Naive B cell (primary cell): ENCODE results near the gene DMD. TPM values are rescaled to one million over a fixed set of nuclear protein-coding genes. Genes with fewer than 3 reads are reported as not detected.
"Not testable (repeated sequence)": the region's sequence is repeated elsewhere in the genome, so short reads cannot be mapped to it uniquely, and the experiment has no call there.

Source experiments
- ATAC-seq, 2 donors: fragments of 150-1000 bp; cut with Tn5 transposase; 2 replicates each; pipeline ENCODE4 v1.10.0; 2021; ENCODE audit warnings: low read depth in 2 of 2, mild to moderate bottlenecking in 2 of 2, moderate library complexity in 2 of 2
- DNase-seq: peaks from one replicate; pipeline ENCODE4 v3.0.0; 2022
- H3K27ac Mint-ChIP-seq, 6 donors: one replicate each; pipeline ENCODE4 v1.8.0; 2020 to 2022; ENCODE audit warnings: mild to moderate bottlenecking in 6 of 6, mixed read lengths in 6 of 6, moderate library complexity in 5 of 6, inconsistent platforms in 2 of 6
- H3K27me3 Mint-ChIP-seq, 3 donors: one replicate each; pipeline ENCODE4 v1.8.0; 2021 to 2022; ENCODE audit warnings: mixed read lengths in 3 of 3, mild to moderate bottlenecking in 1 of 3
- H3K36me3 Mint-ChIP-seq, 2 donors: one replicate each; pipeline ENCODE4 v1.8.0; 2020 to 2022; ENCODE audit warnings: mixed read lengths in 2 of 2, inconsistent platforms in 1 of 2, mild to moderate bottlenecking in 1 of 2
- H3K4me1 Mint-ChIP-seq, 3 donors: one replicate each; pipeline ENCODE4 v1.8.0; 2020 to 2022; ENCODE audit warnings: mixed read lengths in 3 of 3, inconsistent platforms in 1 of 3, mild to moderate bottlenecking in 1 of 3, moderate library complexity in 1 of 3
- H3K4me3 Mint-ChIP-seq, 8 donors: one replicate each; pipeline ENCODE4 v1.8.0; 2020 to 2022; ENCODE audit warnings: mild to moderate bottlenecking in 8 of 8, mixed read lengths in 8 of 8, moderate library complexity in 8 of 8, inconsistent platforms in 2 of 8
- H3K9me3 Mint-ChIP-seq, 7 donors: one replicate each; pipeline ENCODE4 v1.8.0; 2020 to 2022; ENCODE audit warnings: mixed read lengths in 7 of 7, mild to moderate bottlenecking in 5 of 7, inconsistent platforms in 2 of 7, moderate library complexity in 1 of 7
- polyA plus RNA-seq, 6 donors: library from polyadenylated mRNA; unstranded; fragments of 300-500 nt; fragmentation: Illumina TruSeq; gene quantifications; one replicate each; pipeline ENCODE4 v1.2.3, GENCODE V29; 2021; ENCODE audit warnings: low read depth in 6 of 6

Gene DMD
- polyA plus RNA-seq, 6 donors from 2014 or later, result 1.00 to 5.0 (median 1.9) TPM

- DNase-seq (no peak), ATAC-seq (no peak)
- no peaks in the 10 kb centered on the region for H3K36me3 Mint-ChIP-seq
- H3K27me3 Mint-ChIP-seq, result no peaks in the 10 kb centered on the region
- H3K27ac Mint-ChIP-seq, result no peak overlapping the region
- no peak overlapping the region for H3K4me3 Mint-ChIP-seq
- H3K9me3 Mint-ChIP-seq, result peaks cover 0 to 3% (median 0%) of the 10 kb centered on the region in 7 donors
- no peaks in the 10 kb centered on the region for H3K4me1 Mint-ChIP-seq
Observed at GRCh38 chrX:33188286-33188685, 23.1 kb downstream of the DMD start.

DNA sequence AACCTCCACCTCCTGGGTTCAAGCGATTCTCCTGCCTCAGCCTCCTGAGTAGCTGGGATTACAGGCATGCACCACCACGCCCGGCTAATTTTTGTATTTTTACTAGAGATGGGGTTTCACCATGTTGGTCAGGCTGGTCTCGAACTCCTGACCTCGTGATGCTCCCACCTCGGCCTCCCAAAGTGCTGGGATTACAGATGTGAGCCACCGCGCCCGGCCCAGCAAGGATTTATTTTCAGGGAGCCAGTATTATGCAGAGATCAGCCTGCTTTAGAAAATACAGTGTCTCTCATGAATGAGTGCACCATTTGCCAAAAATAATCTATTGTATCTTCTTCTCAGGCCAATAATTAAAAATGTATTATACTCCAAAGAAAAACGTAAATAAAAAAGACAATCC, 26.5 kb downstream of the DMD start:
- H3K27ac Mint-ChIP-seq, H3K36me3 Mint-ChIP-seq, H3K27me3 Mint-ChIP-seq, H3K4me3 Mint-ChIP-seq, DNase-seq, H3K4me1 Mint-ChIP-seq, H3K9me3 Mint-ChIP-seq, ATAC-seq: not testable (repeated sequence)

- Mint-ChIP-seq H3K27me3 (no peaks in the 10 kb centered on the region), H3K4me1 (no peaks in the 10 kb centered on the region), H3K27ac (no peak overlapping the region), H3K36me3 (no peaks in the 10 kb centered on the region), H3K4me3 (no peak overlapping the region), H3K9me3 (peaks cover 0 to 4% (median 1%) of the 10 kb centered on the region in 7 donors)
- no peak for ATAC-seq
- no peak for DNase-seq
Observed at GRCh38 chrX:33183361-33183760, 28.0 kb downstream of the DMD start.

DNA sequence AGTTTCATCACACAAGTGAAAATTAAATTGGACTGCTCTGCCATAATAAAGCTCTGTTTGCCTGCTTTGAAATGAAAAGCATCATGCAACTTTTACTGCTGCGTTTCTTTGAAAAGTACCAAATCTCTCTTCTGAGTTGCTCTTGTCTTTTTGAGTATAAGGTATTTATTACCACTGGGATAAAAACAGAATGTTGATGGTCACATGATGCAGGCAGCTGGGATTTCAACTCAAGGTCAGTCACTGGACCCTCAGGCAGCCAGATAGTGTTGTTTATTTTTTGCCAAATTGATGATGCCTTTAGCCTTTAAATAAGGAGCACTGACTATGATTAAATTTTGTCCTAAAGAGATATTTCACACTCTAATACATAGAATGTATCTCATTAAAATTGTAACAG, 32.7 kb downstream of the DMD start:
- Mint-ChIP-seq H3K4me1 (no peaks in the 10 kb centered on the region), H3K27ac (no peak overlapping the region), H3K4me3 (no peak overlapping the region), H3K27me3 (no peaks in the 10 kb centered on the region), H3K36me3 (no peaks in the 10 kb centered on the region), H3K9me3 (peaks cover 0 to 15% (median 4%) of the 10 kb centered on the region in 7 donors)
- DNase-seq, result no peak
- ATAC-seq, result no peak

- no peak for ATAC-seq
- Mint-ChIP-seq H3K9me3 (peaks cover 0 to 15% (median 4%) of the 10 kb centered on the region in 7 donors), H3K27ac (no peak overlapping the region), H3K4me3 (no peak overlapping the region), H3K36me3 (no peaks in the 10 kb centered on the region), H3K27me3 (no peaks in the 10 kb centered on the region), H3K4me1 (no peaks in the 10 kb centered on the region)
- DNase-seq, result no peak
Observed at GRCh38 chrX:33178218-33178617, 33.1 kb downstream of the DMD start.

DNA sequence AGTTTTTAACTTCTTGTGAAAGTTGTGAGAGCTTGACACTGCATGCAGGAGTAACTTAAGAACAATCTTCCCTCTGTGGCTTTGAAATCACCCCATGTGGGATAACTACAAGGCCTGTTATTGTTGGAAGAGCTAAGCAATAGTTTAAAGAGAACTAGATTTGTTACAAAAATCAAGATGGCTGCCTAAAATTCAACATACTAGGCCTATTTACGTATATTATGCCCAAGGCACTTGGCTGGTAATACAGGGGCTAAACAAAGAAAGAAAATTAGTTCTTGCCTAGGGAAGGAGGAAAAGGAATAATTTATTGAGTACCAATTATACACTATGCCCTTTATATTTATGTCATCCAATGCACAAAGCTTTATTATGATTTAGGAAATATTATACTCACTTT, 36.1 kb downstream of the DMD start:
- no peaks in the 10 kb centered on the region for H3K27me3 Mint-ChIP-seq
- no peak for ATAC-seq
- no peak overlapping the region for H3K4me3 Mint-ChIP-seq
- H3K9me3 Mint-ChIP-seq, result peaks cover 0 to 15% (median 4%) of the 10 kb centered on the region in 7 donors
- no peak for DNase-seq
- H3K4me1 Mint-ChIP-seq, result no peaks in the 10 kb centered on the region
- H3K27ac Mint-ChIP-seq, result no peak overlapping the region
- no peaks in the 10 kb centered on the region for H3K36me3 Mint-ChIP-seq

GRCh38 chrX:33171041-33171440, 40.3 kb downstream of the DMD start:
- Mint-ChIP-seq H3K27ac (no peak overlapping the region), H3K27me3 (no peaks in the 10 kb centered on the region), H3K9me3 (peaks cover 0 to 6% (median 3%) of the 10 kb centered on the region in 7 donors), H3K4me3 (no peak overlapping the region), H3K36me3 (no peaks in the 10 kb centered on the region), H3K4me1 (no peaks in the 10 kb centered on the region)
- ATAC-seq (no peak), DNase-seq (no peak)

DNA sequence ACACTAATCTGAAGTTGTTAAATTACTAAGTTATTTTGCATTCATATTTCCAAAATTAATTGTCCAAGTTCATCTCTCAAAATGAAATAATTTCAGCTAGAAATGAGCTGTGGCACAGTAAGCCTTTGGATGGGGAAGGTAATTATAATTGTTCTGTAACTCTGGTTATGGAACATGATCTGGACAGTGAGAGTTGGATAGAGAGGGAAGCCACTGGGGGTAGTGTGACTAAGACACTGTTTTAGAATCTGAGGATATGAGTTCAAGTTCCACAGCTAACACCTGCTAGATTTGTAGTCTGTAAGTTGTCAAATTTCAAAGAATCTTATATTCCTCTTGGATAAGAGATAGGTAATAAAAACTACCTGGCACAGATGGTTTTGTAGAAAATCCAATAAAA, 49.5 kb downstream of the DMD start:
- no peak overlapping the region for H3K27ac Mint-ChIP-seq
- ATAC-seq (no peak), DNase-seq (no peak)
- no peaks in the 10 kb centered on the region for H3K4me1 Mint-ChIP-seq
- no peaks in the 10 kb centered on the region for H3K27me3 Mint-ChIP-seq
- H3K4me3 Mint-ChIP-seq, result no peak overlapping the region
- H3K36me3 Mint-ChIP-seq, result no peaks in the 10 kb centered on the region
- H3K9me3 Mint-ChIP-seq, result peaks cover 0 to 2% (median 0%) of the 10 kb centered on the region in 7 donors

- H3K27me3 Mint-ChIP-seq, result no peaks in the 10 kb centered on the region
- H3K9me3 Mint-ChIP-seq, result peaks cover 0 to 2% (median 0%) of the 10 kb centered on the region in 7 donors
- H3K36me3 Mint-ChIP-seq, result no peaks in the 10 kb centered on the region
- H3K27ac Mint-ChIP-seq, result no peak overlapping the region
- no peaks in the 10 kb centered on the region for H3K4me1 Mint-ChIP-seq
- H3K4me3 Mint-ChIP-seq, result no peak overlapping the region
- ATAC-seq, result no peak
- no peak for DNase-seq
Observed at GRCh38 chrX:33160273-33160672, 51.1 kb downstream of the DMD start.

GRCh38 chrX:33156152-33156726, 55.1 kb downstream of the DMD start:
- Mint-ChIP-seq H3K9me3 (peaks cover 0 to 2% (median 0%) of the 10 kb centered on the region in 7 donors), H3K4me3 (no peak overlapping the region), H3K36me3 (no peaks in the 10 kb centered on the region), H3K4me1 (no peaks in the 10 kb centered on the region), H3K27ac (no peak overlapping the region), H3K27me3 (no peaks in the 10 kb centered on the region)
- no peak for DNase-seq
- ATAC-seq, result no peak

- Mint-ChIP-seq H3K4me1 (no peaks in the 10 kb centered on the region), H3K27ac (no peak overlapping the region), H3K36me3 (no peaks in the 10 kb centered on the region), H3K27me3 (no peaks in the 10 kb centered on the region), H3K9me3 (peaks cover 0 to 3% (median 0%) of the 10 kb centered on the region in 7 donors), H3K4me3 (no peak overlapping the region)
- ATAC-seq (no peak), DNase-seq (no peak)
Observed at GRCh38 chrX:33149580-33149979, 61.8 kb downstream of the DMD start.

DNA sequence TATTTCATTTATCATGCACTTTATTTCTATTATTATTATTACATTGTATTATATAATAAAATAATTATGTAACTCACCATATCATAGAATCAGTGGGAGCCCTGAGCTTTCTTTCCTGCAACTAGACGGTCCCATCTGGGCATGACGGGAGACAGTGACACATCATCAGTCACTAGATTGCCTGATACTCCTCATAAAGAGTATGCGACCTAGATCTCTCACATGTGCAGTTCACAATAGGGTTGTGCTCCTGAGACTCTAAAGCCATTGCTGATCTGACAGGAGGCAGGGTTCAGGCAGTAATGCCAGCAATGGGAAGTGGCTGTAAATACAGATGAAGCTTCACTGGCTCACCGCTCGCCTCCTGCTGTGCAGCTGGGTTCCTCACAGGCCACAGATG, 62.3 kb downstream of the DMD start:
- ATAC-seq (no peak), DNase-seq (no peak)
- Mint-ChIP-seq H3K4me3 (no peak overlapping the region), H3K36me3 (no peaks in the 10 kb centered on the region), H3K4me1 (no peaks in the 10 kb centered on the region), H3K27ac (no peak overlapping the region), H3K27me3 (no peaks in the 10 kb centered on the region), H3K9me3 (peaks cover 0 to 3% (median 0%) of the 10 kb centered on the region in 7 donors)

DNA sequence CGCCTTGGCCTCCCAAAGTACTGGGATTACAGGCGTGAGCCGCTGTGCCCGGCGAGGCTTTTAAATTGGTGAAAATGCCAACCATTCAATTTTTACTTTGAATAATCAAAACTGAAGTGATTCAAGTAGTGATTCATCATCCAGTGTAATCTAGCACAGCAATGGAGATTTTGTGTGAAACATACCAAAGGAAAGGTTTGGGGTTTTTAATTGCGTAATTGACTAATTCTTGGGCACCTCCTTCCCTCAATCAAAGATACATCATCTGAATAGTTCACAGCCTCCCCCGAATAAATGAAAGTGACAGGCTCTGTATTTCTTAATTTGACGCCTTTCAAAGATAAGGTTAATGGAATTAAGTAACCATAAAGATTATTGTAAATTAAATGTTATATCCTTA, 69.0 kb downstream of the DMD start:
- H3K4me3 Mint-ChIP-seq, result no peak overlapping the region
- DNase-seq (no peak), ATAC-seq (no peak)
- H3K36me3 Mint-ChIP-seq, result no peaks in the 10 kb centered on the region
- no peak overlapping the region for H3K27ac Mint-ChIP-seq
- no peaks in the 10 kb centered on the region for H3K4me1 Mint-ChIP-seq
- H3K9me3 Mint-ChIP-seq, result peaks cover 0 to 4% (median 0%) of the 10 kb centered on the region in 7 donors
- H3K27me3 Mint-ChIP-seq, result no peaks in the 10 kb centered on the region

DNA sequence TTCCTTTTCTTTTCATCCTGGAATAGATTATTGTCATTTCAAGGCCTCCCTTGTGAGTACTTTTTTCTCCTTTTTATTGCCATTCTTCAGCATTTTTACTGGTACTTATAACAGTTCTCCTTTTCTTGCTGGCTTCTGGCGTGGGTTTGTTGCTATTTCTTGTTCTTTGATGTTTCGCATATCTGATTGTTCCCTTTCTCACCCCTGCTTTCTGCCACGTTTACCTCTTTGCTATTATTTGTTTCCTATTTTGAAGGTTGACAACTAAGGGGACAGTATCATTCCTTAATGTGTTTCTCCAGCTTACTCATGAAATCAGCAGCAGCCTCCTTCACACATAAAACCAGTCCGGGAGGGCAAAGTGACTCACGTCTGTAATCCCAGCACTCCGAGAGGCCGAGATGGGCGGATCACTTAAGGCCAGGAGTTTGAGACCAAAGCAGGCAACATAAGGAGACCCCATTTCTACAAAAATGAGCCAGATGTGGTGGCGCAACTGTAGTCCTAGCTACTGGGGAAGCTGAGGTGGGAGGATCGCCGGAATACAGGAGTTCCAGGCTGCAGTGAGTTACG, 72.6 kb downstream of the DMD start:
- Mint-ChIP-seq H3K27me3 (no peaks in the 10 kb centered on the region), H3K9me3 (peaks cover 0 to 4% (median 0%) of the 10 kb centered on the region in 7 donors), H3K4me3 (no peak overlapping the region), H3K27ac (no peak overlapping the region), H3K36me3 (no peaks in the 10 kb centered on the region), H3K4me1 (no peaks in the 10 kb centered on the region)
- DNase-seq (no peak), ATAC-seq (no peak)

- Mint-ChIP-seq H3K27ac (no peak overlapping the region), H3K27me3 (no peaks in the 10 kb centered on the region)
- DNase-seq, result no peak
Observed at GRCh38 chrX:33134164-33134563, 77.2 kb downstream of the DMD start.

More at GRCh38 chrX:33134164-33134563, 77.2 kb downstream of the DMD start:
- no peak for ATAC-seq
- H3K4me3 Mint-ChIP-seq, result no peak overlapping the region
- H3K4me1 Mint-ChIP-seq, result no peaks in the 10 kb centered on the region
- H3K9me3 Mint-ChIP-seq, result peaks cover 0 to 4% (median 0%) of the 10 kb centered on the region in 7 donors
- no peaks in the 10 kb centered on the region for H3K36me3 Mint-ChIP-seq
